ENCODE results near the gene PPY. TPM values are rescaled to one million over a fixed set of nuclear protein-coding genes. Genes with fewer than 3 reads are reported as not detected.

The PPY gene
- total RNA-seq, 1 experiment from 2014 or later, result not detected

- Histone ChIP-seq H2BK20ac (ENCODE audit: low read depth, low read length, poor library complexity, severe bottlenecking) (no peak overlapping the region), H3K9ac (ENCODE audit: extremely low read depth, insufficient read length, low read length) (no peak overlapping the region), H3K9me3 (ENCODE audit: control insufficient read depth, low read depth, low read length) (no peaks in the 10 kb centered on the region), H3K4me2 (ENCODE audit: insufficient read depth, insufficient read length, low read length) (no peak overlapping the region), H3K18ac (ENCODE audit: insufficient read length, low read depth, low read length) (no peak overlapping the region), H3K27me3 (ENCODE audit: insufficient read depth, low read length) (no peaks in the 10 kb centered on the region; the same call in 1 of the 2 replicates), H3K79me1 (ENCODE audit: insufficient read depth, low read depth, low read length, poor library complexity, severe bottlenecking) (no peaks in the 10 kb centered on the region), H4K5ac (ENCODE audit: insufficient read length, low read depth, low read length) (no peak overlapping the region), H2BK5ac (ENCODE audit: insufficient read length, low read length) (no peak overlapping the region), H3T11ph (ENCODE audit: low read length) (no peak overlapping the region), H2BK12ac (ENCODE audit: insufficient read length, low read depth, low read length) (no peak overlapping the region), H3K27ac (ENCODE audit: insufficient read length, low read depth, low read length) (no peak overlapping the region), H2BK15ac (ENCODE audit: low read depth, low read length) (no peak overlapping the region), H4K91ac (ENCODE audit: insufficient read length, low read depth, low read length) (no peak overlapping the region), H2BK120ac (ENCODE audit: low read depth, low read length, poor library complexity, severe bottlenecking) (no peak overlapping the region), H3K79me2 (ENCODE audit: insufficient read depth, low read length) (no peaks in the 10 kb centered on the region), H4K8ac (replicated peaks; ENCODE audit: insufficient read length, low read depth, low read length) (no peak overlapping the region), H2AFZ (ENCODE audit: low read length) (no peak overlapping the region), H3K56ac (ENCODE audit: insufficient read length, low read depth, low read length) (no peak overlapping the region), H3K4me1 (ENCODE audit: insufficient read depth, low read length) (no peaks in the 10 kb centered on the region), H2AK5ac (ENCODE audit: insufficient read length, low read length) (no peak overlapping the region), H3K4ac (ENCODE audit: low read depth, low read length) (no peak overlapping the region), H4K20me1 (ENCODE audit: control insufficient read depth, insufficient read depth, insufficient read length) (no peaks in the 10 kb centered on the region), H3K23ac (ENCODE audit: insufficient read length, low read depth, low read length) (no peak overlapping the region), H3K23me2 (ENCODE audit: insufficient read length, low read depth, low read length, poor library complexity, severe bottlenecking) (no peaks in the 10 kb centered on the region), H3K14ac (ENCODE audit: insufficient read depth, low read length) (no peak overlapping the region)
- Mint-ChIP-seq H3K9me3 (peaks cover 0 to 3% of the 10 kb centered on the region in 2 experiments; a peak in 1 of 5 replicates), H3K4me3 (no peak overlapping the region), H3K27me3 (ENCODE audit: low read depth) (peaks cover 44% of the 10 kb centered on the region), H3K27ac (peak overlapping the region in 1 of 3 experiments; percentile 48; a peak in 1 of 7 replicates), H3K36me3 (ENCODE audit: insufficient read depth in 1 of 3, low read depth in 3 of 3) (no peaks in the 10 kb centered on the region), H3K4me1 (peaks cover 7 to 14% of the 10 kb centered on the region in 2 experiments)
- DNase-seq, result no peak
- WGBS (ENCODE audit: extremely low coverage, insufficient read length, low lambda C conversion rate), result no CpG with 5 or more reads among the region's 5 CpGs
- no peak for TF ChIP-seq CTCF (conservative IDR thresholded peaks at IDR 0.05)
These were observed 11.2 kb downstream of the PPY start for GRCh38 chr17:43931062-43931571.

All from H9 (cell line).